HG03159 (cell line): Measurements from ENCODE around the gene MYO5A.
"Not testable (repeated sequence)": the region's sequence is repeated elsewhere in the genome, so short reads cannot be mapped to it uniquely, and the experiment has no call there.

Experiments
- ATAC-seq: cut with Tn5 transposase; IDR thresholded peaks from one replicate; pipeline ENCODE4 v1.9.1; 2021; ENCODE audit warnings: mild to moderate bottlenecking, moderate library complexity; ENCODE audit not compliant: unreplicated experiment

Gene MYO5A

GRCh38 chr15:52295421-52296001 lies 233.2 kb downstream of the MYO5A start, which contains the start of gene MYO5C:
TSS of gene MYO5C (minus strand) at chr15:52295804. CDS start at chr15:52295636, 168 bp downstream.
- no peak for ATAC-seq

GRCh38 chr15:52294881-52295420 lies 233.7 kb downstream of the MYO5A start:
- ATAC-seq, result no peak

- no peak for ATAC-seq
Observed at GRCh38 chr15:52292780-52293392, 235.8 kb downstream of the MYO5A start.

- ATAC-seq, result no peak
Observed at GRCh38 chr15:52291204-52291603, 237.5 kb downstream of the MYO5A start.

- no peak for ATAC-seq
Observed at GRCh38 chr15:52290800-52291199, 237.9 kb downstream of the MYO5A start.

GRCh38 chr15:52290329-52290728 lies 238.4 kb downstream of the MYO5A start:
- peak; percentile 44 for ATAC-seq

- ATAC-seq, result no peak
Observed at GRCh38 chr15:52289629-52290081, 239.0 kb downstream of the MYO5A start.

GRCh38 chr15:52288986-52289385 lies 239.7 kb downstream of the MYO5A start:
- no peak for ATAC-seq

- ATAC-seq, result no peak
Observed at GRCh38 chr15:52288051-52288942, 240.4 kb downstream of the MYO5A start.

- no peak for ATAC-seq
Observed at GRCh38 chr15:52287114-52287513, 241.6 kb downstream of the MYO5A start.

GRCh38 chr15:52285941-52286340 lies 242.7 kb downstream of the MYO5A start:
- not testable (repeated sequence) for ATAC-seq

- ATAC-seq, result no peak
Observed at GRCh38 chr15:52284164-52284563, 244.5 kb downstream of the MYO5A start.

- ATAC-seq, result no peak
Observed at GRCh38 chr15:52283281-52283680, 245.4 kb downstream of the MYO5A start.

GRCh38 chr15:52282418-52282817 lies 246.3 kb downstream of the MYO5A start:
- ATAC-seq, result no peak

GRCh38 chr15:52281085-52282035 lies 247.3 kb downstream of the MYO5A start:
- no peak for ATAC-seq

GRCh38 chr15:52280326-52281084 lies 248.2 kb downstream of the MYO5A start:
- ATAC-seq, result no peak

GRCh38 chr15:52278636-52279367 lies 249.9 kb downstream of the MYO5A start:
- ATAC-seq, result no peak

GRCh38 chr15:52278135-52278534 lies 250.5 kb downstream of the MYO5A start:
- ATAC-seq, result no peak

GRCh38 chr15:52277575-52277974 lies 251.1 kb downstream of the MYO5A start:
- ATAC-seq, result no peak
